ENCODE measurements around the gene SLC6A20. TPM values are rescaled to one million over a fixed set of nuclear protein-coding genes. Genes with fewer than 3 reads are reported as not detected.

The SLC6A20 gene
- total and polyA plus RNA-seq, 9 donors, result 0.05 to 3.3 (median 0.23) TPM; not detected in 2

- Histone ChIP-seq H3K27ac (no peak overlapping the region), H3K4me3 (no peak overlapping the region), H3K27me3 (no peaks in the 10 kb centered on the region), H3K9me3 (no peaks in the 10 kb centered on the region), H3K36me3 (no peaks in the 10 kb centered on the region), H3K4me1 (ENCODE audit: insufficient read depth) (no peaks in the 10 kb centered on the region)
- intact Hi-C loops (cut with DNase I), result no loop called here
- TF ChIP-seq POLR2A (IDR thresholded peaks at IDR 0.05) (no peak), EP300 (IDR thresholded peaks at IDR 0.05) (no peak), CTCF (IDR thresholded peaks at IDR 0.05) (no peak)
- 92 to 99% (median 95%) methylated on average over 3 of the region's 3 CpGs for WGBS, 3 donors
- no peak for DNase-seq
Measured at GRCh38 chr3:45806072-45806471, 9.7 kb upstream of the SLC6A20 start.

GRCh38 chr3:45803252-45803935 lies 7.1 kb upstream of the SLC6A20 start:
- H3K9me3 ChIP-seq, result no peaks in the 10 kb centered on the region
- TF ChIP-seq CTCF (IDR thresholded peaks at IDR 0.05) (no peak), POLR2A (IDR thresholded peaks at IDR 0.05) (no peak), EP300 (IDR thresholded peaks at IDR 0.05) (no peak)
- intact Hi-C loops (cut with DNase I), result no loop called here

GRCh38 chr3:45802146-45802545 lies 5.8 kb upstream of the SLC6A20 start:
- intact Hi-C loops (cut with DNase I), result no loop called here
- WGBS, 3 donors, result 90 to 91% (median 91%) methylated on average over 9 of the region's 9 CpGs
- H3K4me3 ChIP-seq, result no peak overlapping the region
- no peaks in the 10 kb centered on the region for H3K4me1 ChIP-seq (ENCODE audit: insufficient read depth)
- H3K27me3 ChIP-seq, result no peaks in the 10 kb centered on the region
- H3K27ac ChIP-seq, result no peak overlapping the region
- H3K36me3 ChIP-seq, result no peaks in the 10 kb centered on the region
- TF ChIP-seq POLR2A (IDR thresholded peaks at IDR 0.05), result no peak
- TF ChIP-seq EP300 (IDR thresholded peaks at IDR 0.05), result no peak
- TF ChIP-seq CTCF (IDR thresholded peaks at IDR 0.05), result no peak
- H3K9me3 ChIP-seq, result no peaks in the 10 kb centered on the region
- no peak for DNase-seq

More at GRCh38 chr3:45803252-45803935, 7.1 kb upstream of the SLC6A20 start:
- DNase-seq, result peak in 1 of 5 donors; percentile 20
- WGBS, 3 donors, result 91 to 92% (median 92%) methylated on average over 5 of the region's 5 CpGs
- no peaks in the 10 kb centered on the region for H3K36me3 ChIP-seq
- H3K27me3 ChIP-seq, result no peaks in the 10 kb centered on the region
- H3K4me1 ChIP-seq (ENCODE audit: insufficient read depth), result no peaks in the 10 kb centered on the region
- H3K4me3 ChIP-seq, result no peak overlapping the region
- H3K27ac ChIP-seq, result no peak overlapping the region

GRCh38 chr3:45800611-45801010 lies 4.3 kb upstream of the SLC6A20 start:
- Histone ChIP-seq H3K27ac (no peak overlapping the region), H3K4me1 (ENCODE audit: insufficient read depth) (peaks cover 2% of the 10 kb centered on the region), H3K36me3 (no peaks in the 10 kb centered on the region), H3K4me3 (no peak overlapping the region), H3K9me3 (no peaks in the 10 kb centered on the region), H3K27me3 (no peaks in the 10 kb centered on the region)
- no peak for DNase-seq
- intact Hi-C loops (cut with DNase I), result no loop called here
- WGBS, 3 donors, result 60 to 65% (median 63%) methylated on average over 4 of the region's 4 CpGs
- TF ChIP-seq POLR2A (IDR thresholded peaks at IDR 0.05) (no peak), CTCF (IDR thresholded peaks at IDR 0.05) (no peak), EP300 (IDR thresholded peaks at IDR 0.05) (no peak)

Measured in ovary (tissue), 9 donors.